A673 (cell line): ENCODE data around the gene MGST2. TPM values are rescaled to one million over a fixed set of nuclear protein-coding genes. Genes with fewer than 3 reads are reported as not detected.
"Not testable (repeated sequence)": the region's sequence is repeated elsewhere in the genome, so short reads cannot be mapped to it uniquely, and the experiment has no call there.

Experiments
- BruUV-seq: library from RNA; stranded (reverse); fragments of 400-500 nt; replicated peaks from 2 replicates; lab custom pipeline; 2021; lab: Mats Ljungman, UMichigan
- CTCF ChIA-PET: fragments of 300-600 bp; sonication (Branson Sonifier 250); formaldehyde crosslinking; loops from one replicate; lab custom pipeline; 2022; ENCODE audit warnings: antibody characterized with exemption; lab: Charles Lee
- POLR2A ChIA-PET: fragments of 300-600 bp; sonication (Branson Sonifier 250); formaldehyde crosslinking; loops from one replicate; lab custom pipeline; 2022; ENCODE audit warnings: antibody characterized with exemption; ENCODE audit not compliant: low non-redundant PET; lab: Charles Lee
- DNase-seq: peaks from one replicate; pipeline ENCODE4 v3.0.0-alpha.2; 2015; ENCODE audit warnings: low spot score
- H3K27ac ChIP-seq: fragments of 200-600 bp; sonication (generic); 2 replicates; pipeline ENCODE4 v1.5.1; 2016; ENCODE audit warnings: mixed run types, low read depth, mild to moderate bottlenecking, mixed read lengths, antibody characterized with exemption, low read length; ENCODE audit not compliant: poor library complexity, severe bottlenecking
- H3K27me3 ChIP-seq: fragments of 200-600 bp; sonication (generic); replicated peaks from 2 replicates; pipeline ENCODE4 v1.6.1; 2017; ENCODE audit warnings: mixed run types, low read depth, mild to moderate bottlenecking, mixed read lengths, antibody characterized with exemption, low read length; ENCODE audit not compliant: insufficient read depth, poor library complexity
- H3K36me3 ChIP-seq: fragments of 200-600 bp; sonication (generic); 2 replicates; pipeline ENCODE4 v1.6.1; 2016; ENCODE audit warnings: mixed run types, mild to moderate bottlenecking, mixed read lengths, antibody characterized with exemption, low read length; ENCODE audit not compliant: insufficient read depth, poor library complexity, severe bottlenecking
- H3K4me1 ChIP-seq: fragments of 200-600 bp; sonication (generic); 2 replicates; pipeline ENCODE4 v1.6.1; 2017; ENCODE audit warnings: mixed run types, mild to moderate bottlenecking, mixed read lengths, antibody characterized with exemption, low read length; ENCODE audit not compliant: insufficient read depth, poor library complexity, severe bottlenecking
- H3K4me3 ChIP-seq: fragments of 200-600 bp; sonication (generic); 2 replicates; pipeline ENCODE4 v1.5.1; 2016; ENCODE audit warnings: low read depth, mixed run types, mild to moderate bottlenecking, mixed read lengths, low read length; ENCODE audit not compliant: poor library complexity, severe bottlenecking
- H3K9me3 ChIP-seq: fragments of 200-600 bp; sonication (generic); 2 replicates; pipeline ENCODE4 v1.6.1; 2016; ENCODE audit warnings: mixed run types, low read depth, mild to moderate bottlenecking, mixed read lengths, antibody characterized with exemption, low read length; ENCODE audit not compliant: poor library complexity, severe bottlenecking
- CTCF ChIP-seq: fragments of 300-800, 200-600 bp; sonication (generic); conservative IDR thresholded peaks from 2 replicates; pipeline ENCODE4 v1.5.1; 2017; ENCODE audit warnings: low read depth, mild to moderate bottlenecking, antibody characterized with exemption, low read length, moderate library complexity, mixed read lengths
- EZH2 ChIP-seq: fragments of 200-600 bp; sonication (generic); IDR thresholded peaks from 2 replicates; pipeline ENCODE4 v1.6.1; 2017; ENCODE audit warnings: borderline replicate concordance, low read depth, mild to moderate bottlenecking, mixed read lengths, antibody characterized with exemption, low read length; ENCODE audit not compliant: poor library complexity, severe bottlenecking
- intact Hi-C: fragments of 100-400 bp; cut with micrococcal nuclease; formaldehyde crosslinking; loops from one replicate; pipeline ENCODE4 v1.10.0; 2022; ENCODE audit not compliant: unreplicated experiment
- total RNA-seq: library from RNA; stranded (reverse); gene quantifications from 2 replicates; pipeline ENCODE4 v1.2.3, GENCODE V29; 2021

Gene MGST2
- total RNA-seq, 1 experiment from 2014 or later, result 7.0 TPM

DNA sequence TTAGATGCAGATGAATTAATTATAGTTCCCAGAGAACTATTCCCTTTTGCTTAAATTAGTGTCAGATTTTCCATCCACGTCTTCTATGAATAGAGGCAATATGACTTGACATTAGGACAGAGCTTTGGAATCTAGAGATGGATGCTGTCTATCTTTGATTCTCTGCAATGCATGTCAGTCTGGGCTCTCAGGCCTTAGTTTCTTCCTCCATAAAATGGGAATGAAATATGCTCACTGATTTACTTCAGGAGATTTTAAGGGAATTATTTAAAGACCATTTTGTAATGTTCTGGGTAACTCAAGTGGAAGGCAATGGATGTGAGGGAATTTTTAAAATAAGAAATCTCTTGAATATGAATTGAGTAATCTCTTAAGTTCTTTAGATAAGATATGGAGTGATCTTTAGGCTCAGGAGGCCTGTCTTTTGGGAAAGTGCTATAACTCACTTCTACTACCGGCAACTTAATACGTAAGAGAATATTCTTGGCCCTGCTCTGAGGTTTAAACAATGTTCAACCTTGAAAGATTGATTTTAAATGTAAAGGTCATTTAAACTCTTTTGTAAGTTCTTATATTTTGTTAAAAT is 29.0 kb downstream of the MGST2 start:
- TF ChIP-seq EZH2 (no peak), CTCF (no peak)
- POLR2A ChIA-PET, result no interaction called here
- no peak for DNase-seq
- Histone ChIP-seq H3K4me1 (no peaks in the 10 kb centered on the region), H3K4me3 (no peak overlapping the region), H3K9me3 (no peaks in the 10 kb centered on the region), H3K36me3 (no peaks in the 10 kb centered on the region), H3K27me3 (no peaks in the 10 kb centered on the region), H3K27ac (no peak overlapping the region)
- CTCF ChIA-PET, result no interaction called here
- intact Hi-C loops, result no loop called here
- no TSS peak for BruUV-seq

- Histone ChIP-seq H3K4me3 (no peak overlapping the region), H3K27me3 (no peaks in the 10 kb centered on the region), H3K9me3 (no peaks in the 10 kb centered on the region), H3K27ac (no peak overlapping the region), H3K36me3 (no peaks in the 10 kb centered on the region), H3K4me1 (no peaks in the 10 kb centered on the region)
- TF ChIP-seq CTCF, result no peak
- TF ChIP-seq EZH2, result no peak
- ChIA-PET POLR2A (no interaction called here), CTCF (no interaction called here)
- no peak for DNase-seq
- no TSS peak for BruUV-seq
- intact Hi-C loops, result no loop called here
Observed at GRCh38 chr4:139696491-139696890, 30.9 kb downstream of the MGST2 start.

DNA sequence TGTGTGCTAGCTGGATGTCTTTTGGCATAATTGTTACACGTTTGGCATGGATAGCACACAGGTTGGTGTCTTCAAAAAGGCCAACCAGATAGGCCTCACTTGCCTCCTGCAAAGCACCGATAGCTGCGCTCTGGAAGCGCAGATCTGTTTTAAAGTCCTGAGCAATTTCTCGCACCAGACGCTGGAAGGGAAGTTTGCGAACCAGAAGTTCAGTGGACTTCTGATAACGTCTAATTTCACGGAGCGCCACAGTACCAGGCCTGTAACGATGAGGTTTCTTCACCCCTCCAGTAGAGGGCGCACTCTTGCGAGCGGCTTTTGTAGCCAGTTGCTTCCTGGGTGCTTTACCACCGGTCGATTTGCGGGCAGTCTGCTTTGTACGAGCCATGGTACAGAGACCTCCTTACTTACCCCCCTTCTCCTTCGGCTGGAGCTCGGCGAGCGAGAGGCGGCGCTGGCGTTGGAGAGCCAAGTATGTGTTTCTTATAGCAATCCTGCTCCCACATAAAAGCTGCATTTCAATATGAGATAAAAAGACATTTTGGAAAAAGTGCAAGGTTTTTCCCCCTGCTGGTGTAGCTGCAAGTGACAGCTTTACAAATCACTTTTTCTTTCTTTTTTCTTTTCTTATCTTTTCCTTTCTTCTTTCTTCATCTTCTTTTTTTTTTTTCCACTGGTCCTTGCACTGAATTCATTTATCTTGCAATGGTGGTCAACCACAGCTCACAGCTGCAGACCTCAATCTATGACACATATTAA is 32.7 kb downstream of the MGST2 start:
- POLR2A ChIA-PET, H3K36me3 ChIP-seq, DNase-seq, CTCF ChIA-PET, H3K4me3 ChIP-seq, H3K9me3 ChIP-seq, intact Hi-C loops, BruUV-seq, H3K27ac ChIP-seq, H3K27me3 ChIP-seq, H3K4me1 ChIP-seq: not testable (repeated sequence)
- peak; percentile 18; the same call in 1 of the 2 replicates for TF ChIP-seq CTCF
